Uterus (tissue), 2 donors: ENCODE results near the gene TMEM178B.

ENCODE experiments used
- CTCF ChIP-seq, 4 experiments: fragments of 200-600 bp in 2 of 4; fragments of 450-650 bp in 2 of 4; sonication (generic) in 2 of 4; IDR thresholded peaks; one replicate each; pipeline ENCODE4 v1.5.1; 2016 to 2019; ENCODE audit warnings: antibody characterized with exemption in 4 of 4, mild to moderate bottlenecking in 2 of 4, moderate library complexity in 1 of 4
- POLR2A ChIP-seq, 2 donors: fragments of 450-650 bp; IDR thresholded peaks; one replicate each; pipeline ENCODE4 v1.6.1; 2016; ENCODE audit warnings: antibody characterized with exemption in 2 of 2, mild to moderate bottlenecking in 1 of 2, moderate library complexity in 1 of 2

DNA sequence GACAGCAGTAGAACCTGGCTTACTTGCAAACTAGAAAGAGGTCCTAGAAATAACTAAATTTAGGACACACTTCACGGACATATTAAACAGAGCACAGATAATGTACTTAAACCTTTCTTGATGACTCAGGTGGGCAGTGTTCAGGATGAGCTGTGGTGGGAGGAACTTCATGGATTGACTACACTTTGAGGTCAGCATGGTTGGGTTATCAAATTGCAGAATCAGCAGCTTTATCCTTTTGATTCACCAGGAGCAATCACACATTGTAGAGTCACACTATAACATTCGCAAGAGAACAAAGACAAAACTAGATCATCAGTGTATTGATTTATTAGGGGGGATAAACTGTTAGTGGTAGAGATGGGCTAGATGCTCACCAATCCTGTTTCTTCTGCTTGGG is 438.7 kb downstream of the TMEM178B start:
- no peak for TF ChIP-seq POLR2A (IDR thresholded peaks at IDR 0.05)
- TF ChIP-seq CTCF (IDR thresholded peaks at IDR 0.05) = no peak
